Progenitor cell of endocrine pancreas (in vitro differentiated cells): ENCODE results near the gene OXSR1. TPM values are rescaled to one million over a fixed set of nuclear protein-coding genes. Genes with fewer than 3 reads are reported as not detected.
A peak's percentile ranks its signal among the peaks of the same experiment; 100 is the strongest.

Experiments used
- DNase-seq: peaks from one replicate; pipeline ENCODE4 v3.0.0; 2021; ENCODE audit warnings: low spot score; ENCODE audit not compliant: unreplicated experiment
- H3K27ac Mint-ChIP-seq: 2 replicates; pipeline ENCODE4 v1.8.0; 2021; ENCODE audit warnings: mild to moderate bottlenecking, moderate library complexity, mixed read lengths
- H3K27me3 Mint-ChIP-seq: 2 replicates; pipeline ENCODE4 v1.8.0; 2021; ENCODE audit warnings: mixed read lengths
- H3K36me3 Mint-ChIP-seq: 2 replicates; pipeline ENCODE4 v1.8.0; 2022; ENCODE audit warnings: mixed read lengths; ENCODE audit not compliant: insufficient read depth
- H3K4me1 Mint-ChIP-seq: 2 replicates; pipeline ENCODE4 v1.8.0; 2021; ENCODE audit warnings: low read depth, mixed read lengths
- H3K4me3 Mint-ChIP-seq: 2 replicates; pipeline ENCODE4 v1.8.0; 2021; ENCODE audit warnings: low read depth, mild to moderate bottlenecking, moderate library complexity, mixed read lengths
- H3K9me3 Mint-ChIP-seq: 2 replicates; pipeline ENCODE4 v1.8.0; 2021; ENCODE audit warnings: low read depth, mixed read lengths
- CTCF ChIP-seq: fragments of 200-600 bp; sonication (generic); IDR thresholded peaks from one replicate; pipeline ENCODE4 v1.5.0; 2021; ENCODE audit warnings: antibody characterized with exemption, mild to moderate bottlenecking; ENCODE audit not compliant: unreplicated experiment
- total RNA-seq: library from RNA; stranded (reverse); gene quantifications from 2 replicates; pipeline ENCODE4 v1.2.1, GENCODE V29; 2021

The OXSR1 gene
- total RNA-seq, 1 donor from 2014 or later: 55.5 TPM

GRCh38 chr3:38165722-38166387 lies 518 bp downstream of the OXSR1 start:
- TF ChIP-seq CTCF: no peak
- Mint-ChIP-seq H3K27ac (peak overlapping the region; percentile 99), H3K9me3 (no peaks in the 10 kb centered on the region), H3K4me1 (peaks cover 16% of the 10 kb centered on the region), H3K4me3 (peak overlapping the region; percentile 85), H3K36me3 (no peaks in the 10 kb centered on the region), H3K27me3 (no peaks in the 10 kb centered on the region)
- DNase-seq: peak; percentile 50

- Mint-ChIP-seq H3K27ac (no peak overlapping the region), H3K4me1 (peaks cover 16% of the 10 kb centered on the region), H3K27me3 (no peaks in the 10 kb centered on the region), H3K36me3 (no peaks in the 10 kb centered on the region), H3K4me3 (peak overlapping the region; percentile 85), H3K9me3 (no peaks in the 10 kb centered on the region)
- DNase-seq: no peak
- TF ChIP-seq CTCF: no peak
Observed at GRCh38 chr3:38167591-38167990, 2.3 kb downstream of the OXSR1 start.

- Mint-ChIP-seq H3K27me3 (no peaks in the 10 kb centered on the region), H3K27ac (no peak overlapping the region), H3K36me3 (no peaks in the 10 kb centered on the region), H3K4me1 (peaks cover 16% of the 10 kb centered on the region), H3K4me3 (no peak overlapping the region), H3K9me3 (no peaks in the 10 kb centered on the region)
- no peak for TF ChIP-seq CTCF
- no peak for DNase-seq
Observed at GRCh38 chr3:38168151-38169026, 3.1 kb downstream of the OXSR1 start.

- H3K4me1 Mint-ChIP-seq: peaks cover 16% of the 10 kb centered on the region
- no peak for DNase-seq
- no peaks in the 10 kb centered on the region for H3K27me3 Mint-ChIP-seq
- no peaks in the 10 kb centered on the region for H3K36me3 Mint-ChIP-seq
- TF ChIP-seq CTCF: no peak
- H3K27ac Mint-ChIP-seq: no peak overlapping the region
- no peaks in the 10 kb centered on the region for H3K9me3 Mint-ChIP-seq
- H3K4me3 Mint-ChIP-seq: no peak overlapping the region
Observed at GRCh38 chr3:38169027-38169317, 3.6 kb downstream of the OXSR1 start.

- TF ChIP-seq CTCF: no peak
- no peak overlapping the region for H3K4me3 Mint-ChIP-seq
- H3K4me1 Mint-ChIP-seq: peaks cover 13% of the 10 kb centered on the region
- DNase-seq: no peak
- no peak overlapping the region for H3K27ac Mint-ChIP-seq
- no peaks in the 10 kb centered on the region for H3K27me3 Mint-ChIP-seq
- no peaks in the 10 kb centered on the region for H3K36me3 Mint-ChIP-seq
- no peaks in the 10 kb centered on the region for H3K9me3 Mint-ChIP-seq
Observed at GRCh38 chr3:38170722-38171121, 5.4 kb downstream of the OXSR1 start.
